Fibroblast of the conjunctiva (primary cell): ENCODE measurements around the gene RMI2.

Source experiments
- DNase-seq: peaks from one replicate; pipeline ENCODE4 v3.0.0-alpha.2; 2010; ENCODE audit warnings: low read depth

RMI2 gene

GRCh38 chr16:11310634-11310977, 34.7 kb upstream of the RMI2 start:
- DNase-seq = no peak

- DNase-seq = no peak
Measured at GRCh38 chr16:11310997-11311561, 34.2 kb upstream of the RMI2 start.

GRCh38 chr16:11312718-11313492, 32.4 kb upstream of the RMI2 start:
- DNase-seq = no peak

GRCh38 chr16:11313493-11314308, 31.6 kb upstream of the RMI2 start:
- no peak for DNase-seq

GRCh38 chr16:11314309-11314894, 30.9 kb upstream of the RMI2 start:
- no peak for DNase-seq

- DNase-seq = no peak
Measured at GRCh38 chr16:11315510-11315909, 29.7 kb upstream of the RMI2 start.

GRCh38 chr16:11316331-11317015, 28.8 kb upstream of the RMI2 start:
- DNase-seq = no peak

GRCh38 chr16:11318817-11319216, 26.4 kb upstream of the RMI2 start:
- no peak for DNase-seq

- no peak for DNase-seq
Measured at GRCh38 chr16:11319529-11320146, 25.6 kb upstream of the RMI2 start.

GRCh38 chr16:11320170-11320569, 25.1 kb upstream of the RMI2 start:
- no peak for DNase-seq

- no peak for DNase-seq
Measured at GRCh38 chr16:11321662-11322061, 23.6 kb upstream of the RMI2 start.

GRCh38 chr16:11322823-11323222, 22.4 kb upstream of the RMI2 start:
- DNase-seq = no peak

- no peak for DNase-seq
Measured at GRCh38 chr16:11323551-11324336, 21.5 kb upstream of the RMI2 start.

GRCh38 chr16:11325404-11326083, 19.7 kb upstream of the RMI2 start:
- no peak for DNase-seq

GRCh38 chr16:11326084-11326736, 19.0 kb upstream of the RMI2 start:
- no peak for DNase-seq

GRCh38 chr16:11326737-11327276, 18.5 kb upstream of the RMI2 start:
- DNase-seq = no peak

- DNase-seq = no peak
Measured at GRCh38 chr16:11327277-11328171, 17.7 kb upstream of the RMI2 start.
